Measurements from ENCODE around the gene FTO. TPM values are rescaled to one million over a fixed set of nuclear protein-coding genes. Genes with fewer than 3 reads are reported as not detected.

The FTO gene
- total and polyA plus RNA-seq, 2 of the 13 experiments (the other 11 are each of a cell fraction or from before 2014, with no cell fraction given): 41.6 to 55.8 TPM

DNA sequence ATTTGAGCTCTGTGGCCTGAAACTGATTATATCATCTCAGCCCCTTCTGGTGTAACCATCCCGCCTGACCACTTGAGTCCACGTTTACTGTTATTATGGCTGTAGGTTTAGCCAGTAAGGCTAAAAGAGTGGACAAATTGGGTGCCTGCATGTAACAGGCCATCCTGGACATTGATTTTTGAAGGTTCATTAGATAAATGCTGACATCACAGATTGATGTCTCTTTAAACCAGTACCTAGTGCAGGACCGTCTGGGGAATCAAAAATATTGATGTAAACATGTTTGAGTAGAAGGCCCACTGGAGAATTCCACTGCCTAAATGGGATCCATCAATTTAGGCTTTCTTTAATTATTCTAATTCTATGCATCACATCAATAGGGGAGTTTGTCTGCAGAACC is 367.6 kb downstream of the FTO start:
- WGBS (ENCODE audit: low lambda C conversion rate): 97% methylated on average over 3 of the region's 3 CpGs
- ATAC-seq (no peak), FAIRE-seq (no peak), DNase-seq (ENCODE audit: low spot score) (no peak)
- no peaks in the 10 kb centered on the region for H3K27me3 ChIP-seq (ENCODE audit: control insufficient read depth in 1 of 2, insufficient read depth in 2 of 2, low read length in 2 of 2)
- H4K20me1 ChIP-seq (ENCODE audit: insufficient read depth, low read length): no peaks in the 10 kb centered on the region
- TF ChIP-seq FOXA1 (IDR thresholded peaks at IDR 0.05) (no peak), FOXA1 (CRISPR knock-in tag; IDR thresholded peaks at IDR 0.05) (no peak), MAFF (IDR thresholded peaks at IDR 0.05; ENCODE audit: low read depth, low read length) (peak; percentile 88), MAFK (conservative IDR thresholded peaks at IDR 0.05 in 1 of 2, IDR thresholded peaks at IDR 0.05 in 1 of 2; ENCODE audit: low read length in 2 of 2) (peak; percentile 90 to 92), MTA3 (CRISPR knock-in tag; IDR thresholded peaks at IDR 0.05) (no peak)
- H2AFZ ChIP-seq (ENCODE audit: low read length): no peak overlapping the region
- no peak overlapping the region for H3K4me3 ChIP-seq (replicated peaks in 1 of 3; ENCODE audit: insufficient read depth in 1 of 3, low read depth in 2 of 3, low read length in 3 of 3)
- peaks cover 45% of the 10 kb centered on the region for H3K4me1 ChIP-seq (ENCODE audit: insufficient read depth, low read length)
- POLR2A ChIA-PET: no interaction called here
- no peak overlapping the region for H3K4me2 ChIP-seq (ENCODE audit: low read depth, low read length)
- no TSS peak for BruUV-seq (replicated peaks)
- in situ Hi-C loops (cut with HindIII; ENCODE audit: extremely low pct_ligation_motif_present, low pct_unique_long_range_greater_than_20kb) (no loop called here), intact Hi-C loops (cut with micrococcal nuclease; ENCODE audit: unreplicated experiment) (no loop called here)
- CTCF ChIA-PET (ENCODE audit: low intra/inter-chr PET ratio, low total read pairs): no interaction called here
- H3K36me3 ChIP-seq (replicated peaks in 1 of 2; ENCODE audit: control insufficient read depth in 1 of 2, insufficient read depth in 2 of 2, low read length in 2 of 2): no peaks in the 10 kb centered on the region
- no peaks in the 10 kb centered on the region for H3K9me3 ChIP-seq (ENCODE audit: low read length)
- no peaks in the 10 kb centered on the region for H3K79me2 ChIP-seq (ENCODE audit: insufficient read depth, low read length)
- H3K9ac ChIP-seq (ENCODE audit: insufficient read depth, low read depth, low read length): no peak overlapping the region
- no peak overlapping the region for H3K27ac ChIP-seq (ENCODE audit: extremely low read length, insufficient read depth, low read length)

DNA sequence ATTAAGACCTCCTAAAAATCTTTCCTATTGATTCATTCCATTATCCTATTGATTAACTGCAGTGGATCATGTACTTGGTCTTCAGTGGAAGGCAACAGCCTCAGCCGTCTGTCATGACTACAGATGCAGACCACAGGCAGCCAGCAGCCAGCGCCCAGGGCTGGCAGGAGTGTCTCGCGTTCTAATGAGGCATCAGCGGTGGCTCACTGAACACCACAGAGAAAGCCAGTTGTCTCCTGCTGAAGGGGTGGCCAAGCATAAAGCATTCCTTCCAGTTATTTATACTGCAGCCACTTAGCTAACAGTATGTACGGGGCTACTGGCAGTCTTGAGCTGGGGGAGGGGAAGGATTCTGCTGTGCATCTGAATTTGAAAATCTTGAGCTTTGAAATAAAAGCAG is 368.3 kb downstream of the FTO start:
- intact Hi-C loops (cut with micrococcal nuclease; ENCODE audit: unreplicated experiment): no loop called here
- DNase-seq (ENCODE audit: low spot score): no peak
- no TSS peak for BruUV-seq (replicated peaks)

More for the DNA sequence above, 368.3 kb downstream of the FTO start:
- no peak overlapping the region for H2AFZ ChIP-seq (ENCODE audit: low read length)
- FAIRE-seq (no peak), ATAC-seq (no peak)
- H3K27ac ChIP-seq (ENCODE audit: extremely low read length, insufficient read depth, low read length): no peak overlapping the region
- H3K27me3 ChIP-seq (ENCODE audit: control insufficient read depth in 1 of 2, insufficient read depth in 2 of 2, low read length in 2 of 2): no peaks in the 10 kb centered on the region
- no peak overlapping the region for H3K4me3 ChIP-seq (replicated peaks in 1 of 3; ENCODE audit: insufficient read depth in 1 of 3, low read depth in 2 of 3, low read length in 3 of 3)
- no peak overlapping the region for H3K4me2 ChIP-seq (ENCODE audit: low read depth, low read length)
- TF ChIP-seq, protein P1, sequence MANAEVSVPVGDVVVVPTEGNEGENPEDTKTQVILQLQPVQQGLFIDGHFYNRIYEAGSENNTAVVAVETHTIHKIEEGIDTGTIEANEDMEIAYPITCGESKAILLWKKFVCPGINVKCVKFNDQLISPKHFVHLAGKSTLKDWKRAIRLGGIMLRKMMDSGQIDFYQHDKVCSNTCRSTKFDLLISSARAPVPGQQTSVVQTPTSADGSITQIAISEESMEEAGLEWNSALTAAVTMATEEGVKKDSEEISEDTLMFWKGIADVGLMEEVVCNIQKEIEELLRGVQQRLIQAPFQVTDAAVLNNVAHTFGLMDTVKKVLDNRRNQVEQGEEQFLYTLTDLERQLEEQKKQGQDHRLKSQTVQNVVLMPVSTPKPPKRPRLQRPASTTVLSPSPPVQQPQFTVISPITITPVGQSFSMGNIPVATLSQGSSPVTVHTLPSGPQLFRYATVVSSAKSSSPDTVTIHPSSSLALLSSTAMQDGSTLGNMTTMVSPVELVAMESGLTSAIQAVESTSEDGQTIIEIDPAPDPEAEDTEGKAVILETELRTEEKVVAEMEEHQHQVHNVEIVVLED (CRISPR knock-in tag; IDR thresholded peaks at IDR 0.05; ENCODE audit: borderline replicate concordance): no peak
- TF ChIP-seq, protein P2, sequence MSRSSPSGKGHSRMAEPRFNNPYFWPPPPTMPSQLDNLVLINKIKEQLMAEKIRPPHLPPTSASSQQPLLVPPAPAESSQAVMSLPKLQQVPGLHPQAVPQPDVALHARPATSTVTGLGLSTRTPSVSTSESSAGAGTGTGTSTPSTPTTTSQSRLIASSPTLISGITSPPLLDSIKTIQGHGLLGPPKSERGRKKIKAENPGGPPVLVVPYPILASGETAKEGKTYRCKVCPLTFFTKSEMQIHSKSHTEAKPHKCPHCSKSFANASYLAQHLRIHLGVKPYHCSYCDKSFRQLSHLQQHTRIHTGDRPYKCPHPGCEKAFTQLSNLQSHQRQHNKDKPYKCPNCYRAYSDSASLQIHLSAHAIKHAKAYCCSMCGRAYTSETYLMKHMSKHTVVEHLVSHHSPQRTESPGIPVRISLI (CRISPR knock-in tag; IDR thresholded peaks at IDR 0.05; ENCODE audit: borderline replicate concordance): no peak
- TF ChIP-seq ONECUT2 (CRISPR knock-in tag; IDR thresholded peaks at IDR 0.05): no peak
- TF ChIP-seq REXO4 (CRISPR knock-in tag; IDR thresholded peaks at IDR 0.05; ENCODE audit: borderline replicate concordance): no peak
- no peak for TF ChIP-seq ZNF432 (CRISPR knock-in tag; IDR thresholded peaks at IDR 0.05; ENCODE audit: borderline replicate concordance)
- TF ChIP-seq PHF5A (CRISPR knock-in tag; IDR thresholded peaks at IDR 0.05; ENCODE audit: low read depth, unreplicated experiment): no peak
- TF ChIP-seq ZNF468 (CRISPR knock-in tag; IDR thresholded peaks at IDR 0.05): no peak
- no peak for TF ChIP-seq GABPA (IDR thresholded peaks at IDR 0.05; ENCODE audit: low read depth, low read length)
- TF ChIP-seq GABPA (CRISPR knock-in tag; IDR thresholded peaks at IDR 0.05; ENCODE audit: low read depth): no peak
- no peak for TF ChIP-seq ZMYM3 (CRISPR knock-in tag; IDR thresholded peaks at IDR 0.05)
- TF ChIP-seq TCF7L2 (IDR thresholded peaks at IDR 0.05; ENCODE audit: low read depth, low read length): no peak
- TF ChIP-seq NR2C2 (CRISPR knock-in tag; IDR thresholded peaks at IDR 0.05; ENCODE audit: borderline replicate concordance): no peak
- no peak for TF ChIP-seq ZFP62 (CRISPR knock-in tag; IDR thresholded peaks at IDR 0.05)
- no peak for TF ChIP-seq THYN1 (CRISPR knock-in tag; IDR thresholded peaks at IDR 0.05; ENCODE audit: borderline replicate concordance, low read depth)
- in situ Hi-C loops (cut with HindIII; ENCODE audit: extremely low pct_ligation_motif_present, low pct_unique_long_range_greater_than_20kb): no loop called here
- H3K79me2 ChIP-seq (ENCODE audit: insufficient read depth, low read length): no peaks in the 10 kb centered on the region
- 96% methylated on average over 6 of the region's 6 CpGs for WGBS (ENCODE audit: low lambda C conversion rate)
- H3K36me3 ChIP-seq (replicated peaks in 1 of 2; ENCODE audit: control insufficient read depth in 1 of 2, insufficient read depth in 2 of 2, low read length in 2 of 2): no peaks in the 10 kb centered on the region
- H3K9ac ChIP-seq (ENCODE audit: insufficient read depth, low read depth, low read length): no peak overlapping the region
- no peaks in the 10 kb centered on the region for H3K9me3 ChIP-seq (ENCODE audit: low read length)
- H4K20me1 ChIP-seq (ENCODE audit: insufficient read depth, low read length): no peaks in the 10 kb centered on the region
- H3K4me1 ChIP-seq (ENCODE audit: insufficient read depth, low read length): peaks cover 45% of the 10 kb centered on the region
- CTCF ChIA-PET (ENCODE audit: low intra/inter-chr PET ratio, low total read pairs): no interaction called here
- POLR2A ChIA-PET: no interaction called here
